ENCODE measurements around the gene PRKCB. TPM values are rescaled to one million over a fixed set of nuclear protein-coding genes. Genes with fewer than 3 reads are reported as not detected.
"Not testable (repeated sequence)": the region's sequence is repeated elsewhere in the genome, so short reads cannot be mapped to it uniquely, and the experiment has no call there.

Gene PRKCB
- total and polyA plus RNA-seq, 2 donors (not counting 1 experiment from before 2014, with no cell fraction given): 0.01 TPM; not detected in 1

DNA sequence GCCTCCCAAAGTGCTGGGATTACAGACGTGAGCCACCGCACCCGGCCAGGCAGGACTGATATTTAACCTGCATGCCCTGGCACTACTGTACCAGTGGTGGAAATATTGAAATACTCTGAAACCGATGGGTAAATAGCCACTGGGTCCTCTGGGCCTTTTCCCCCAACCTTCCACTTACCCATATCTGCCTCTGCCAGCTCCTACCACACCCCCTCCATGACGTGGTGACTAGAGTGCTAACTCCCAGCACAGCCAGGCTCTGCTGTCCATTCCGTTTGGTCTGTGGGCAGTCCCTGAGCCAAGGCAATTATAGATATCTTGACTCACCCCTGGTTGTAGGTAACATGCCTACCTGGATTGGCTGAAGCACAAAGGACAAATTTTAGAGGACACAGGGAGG lies 187.8 kb downstream of the PRKCB start:
- Histone ChIP-seq H3K79me2 (ENCODE audit: control insufficient read depth, insufficient read depth, low read length) (no peaks in the 10 kb centered on the region), H3K4me1 (ENCODE audit: control insufficient read depth, extremely low read depth, insufficient read depth, low read length) (no peaks in the 10 kb centered on the region), H3K27me3 (ENCODE audit: control insufficient read depth, insufficient read depth, low read length) (no peaks in the 10 kb centered on the region), H3K9me3 (ENCODE audit: control insufficient read depth, insufficient read depth, low read depth, low read length) (no peaks in the 10 kb centered on the region), H3K27ac (ENCODE audit: insufficient read depth, low read length) (no peak overlapping the region), H4K20me1 (ENCODE audit: control insufficient read depth, extremely low read depth, insufficient read depth, low read length) (no peaks in the 10 kb centered on the region), H3K4me3 (replicated peaks in 1 of 4; ENCODE audit: control extremely low read depth in 1 of 4, insufficient read depth in 1 of 4, low read depth in 3 of 4, low read length in 4 of 4) (no peak overlapping the region), H3K9ac (ENCODE audit: insufficient read depth, low read length) (no peak overlapping the region), H3K36me3 (ENCODE audit: control insufficient read depth, insufficient read depth, low read length) (no peaks in the 10 kb centered on the region), H3K4me2 (ENCODE audit: extremely low read depth, insufficient read depth, low read length) (no peak overlapping the region), H2AFZ (ENCODE audit: low read length) (no peak overlapping the region)
- TF ChIP-seq, protein P1, sequence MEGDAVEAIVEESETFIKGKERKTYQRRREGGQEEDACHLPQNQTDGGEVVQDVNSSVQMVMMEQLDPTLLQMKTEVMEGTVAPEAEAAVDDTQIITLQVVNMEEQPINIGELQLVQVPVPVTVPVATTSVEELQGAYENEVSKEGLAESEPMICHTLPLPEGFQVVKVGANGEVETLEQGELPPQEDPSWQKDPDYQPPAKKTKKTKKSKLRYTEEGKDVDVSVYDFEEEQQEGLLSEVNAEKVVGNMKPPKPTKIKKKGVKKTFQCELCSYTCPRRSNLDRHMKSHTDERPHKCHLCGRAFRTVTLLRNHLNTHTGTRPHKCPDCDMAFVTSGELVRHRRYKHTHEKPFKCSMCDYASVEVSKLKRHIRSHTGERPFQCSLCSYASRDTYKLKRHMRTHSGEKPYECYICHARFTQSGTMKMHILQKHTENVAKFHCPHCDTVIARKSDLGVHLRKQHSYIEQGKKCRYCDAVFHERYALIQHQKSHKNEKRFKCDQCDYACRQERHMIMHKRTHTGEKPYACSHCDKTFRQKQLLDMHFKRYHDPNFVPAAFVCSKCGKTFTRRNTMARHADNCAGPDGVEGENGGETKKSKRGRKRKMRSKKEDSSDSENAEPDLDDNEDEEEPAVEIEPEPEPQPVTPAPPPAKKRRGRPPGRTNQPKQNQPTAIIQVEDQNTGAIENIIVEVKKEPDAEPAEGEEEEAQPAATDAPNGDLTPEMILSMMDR (conservative IDR thresholded peaks at IDR 0.05 in 1 of 2, IDR thresholded peaks at IDR 0.05 in 1 of 2; ENCODE audit: low read depth in 1 of 2, low read length in 2 of 2): no peak
- no peak for TF ChIP-seq EZH2 (IDR thresholded peaks at IDR 0.05; ENCODE audit: low read length, missing control alignments)
- DNase-seq (ENCODE audit: low read depth in 2 of 2): no peak

DNA sequence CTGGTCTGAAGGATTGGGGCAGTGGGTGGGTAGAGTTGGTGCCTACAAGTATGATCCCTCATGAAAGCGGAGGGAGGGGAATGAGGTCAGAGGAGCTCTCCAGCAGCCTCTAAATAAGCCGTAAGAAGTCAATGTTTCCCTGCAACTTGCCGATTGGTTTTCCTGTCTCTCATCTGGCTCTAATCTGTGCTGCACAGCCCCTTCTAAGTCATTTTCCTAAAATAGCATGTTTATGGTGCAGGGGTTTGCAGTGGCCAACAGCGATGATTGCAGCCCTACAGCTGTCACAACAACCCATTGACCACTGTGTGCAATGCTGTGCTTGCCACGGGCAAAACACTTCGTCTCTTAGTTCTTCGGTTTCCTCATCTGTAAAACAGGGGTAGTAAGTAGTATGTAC lies 189.2 kb downstream of the PRKCB start:
- TF ChIP-seq EZH2 (IDR thresholded peaks at IDR 0.05; ENCODE audit: low read length, missing control alignments): no peak
- TF ChIP-seq, protein P1 (conservative IDR thresholded peaks at IDR 0.05 in 1 of 2, IDR thresholded peaks at IDR 0.05 in 1 of 2; ENCODE audit: low read depth in 1 of 2, low read length in 2 of 2): no peak
- Histone ChIP-seq H3K79me2 (ENCODE audit: control insufficient read depth, insufficient read depth, low read length) (no peaks in the 10 kb centered on the region), H3K27me3 (ENCODE audit: control insufficient read depth, insufficient read depth, low read length) (no peaks in the 10 kb centered on the region), H3K9ac (ENCODE audit: insufficient read depth, low read length) (no peak overlapping the region), H3K4me2 (ENCODE audit: extremely low read depth, insufficient read depth, low read length) (no peak overlapping the region), H3K9me3 (ENCODE audit: control insufficient read depth, insufficient read depth, low read depth, low read length) (no peaks in the 10 kb centered on the region), H3K27ac (ENCODE audit: insufficient read depth, low read length) (no peak overlapping the region), H3K4me1 (ENCODE audit: control insufficient read depth, extremely low read depth, insufficient read depth, low read length) (no peaks in the 10 kb centered on the region), H2AFZ (ENCODE audit: low read length) (no peak overlapping the region), H4K20me1 (ENCODE audit: control insufficient read depth, extremely low read depth, insufficient read depth, low read length) (no peaks in the 10 kb centered on the region), H3K4me3 (replicated peaks in 1 of 4; ENCODE audit: control extremely low read depth in 1 of 4, insufficient read depth in 1 of 4, low read depth in 3 of 4, low read length in 4 of 4) (no peak overlapping the region), H3K36me3 (ENCODE audit: control insufficient read depth, insufficient read depth, low read length) (no peaks in the 10 kb centered on the region)
- DNase-seq (ENCODE audit: low read depth in 2 of 2): no peak

DNA sequence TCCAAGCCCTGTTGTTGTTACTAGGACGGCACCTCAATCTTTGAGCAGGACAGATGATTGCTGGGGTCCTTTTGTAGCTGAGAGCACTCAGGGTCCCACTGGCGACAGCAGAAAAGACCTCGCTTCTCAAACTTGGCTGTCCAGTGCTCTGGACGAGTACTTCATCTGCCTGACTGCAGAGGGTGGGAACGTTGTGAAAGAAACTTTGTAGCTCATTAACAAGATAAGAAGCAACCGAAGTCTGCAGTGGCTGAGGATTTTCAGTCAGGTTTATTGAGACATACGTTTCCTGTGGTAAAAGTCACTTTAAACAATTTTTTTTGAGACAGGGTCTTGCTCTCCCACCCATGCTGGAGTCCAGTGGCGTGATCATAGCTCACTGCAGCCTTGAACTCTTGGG lies 191.7 kb downstream of the PRKCB start:
- no peaks in the 10 kb centered on the region for H3K36me3 ChIP-seq (ENCODE audit: control insufficient read depth, insufficient read depth, low read length)
- H3K9me3 ChIP-seq (ENCODE audit: control insufficient read depth, insufficient read depth, low read depth, low read length): no peaks in the 10 kb centered on the region
- H2AFZ ChIP-seq (ENCODE audit: low read length): no peak overlapping the region
- no peak overlapping the region for H3K4me2 ChIP-seq (ENCODE audit: extremely low read depth, insufficient read depth, low read length)
- no peaks in the 10 kb centered on the region for H3K27me3 ChIP-seq (ENCODE audit: control insufficient read depth, insufficient read depth, low read length)
- no peak overlapping the region for H3K4me3 ChIP-seq (replicated peaks in 1 of 4; ENCODE audit: control extremely low read depth in 1 of 4, insufficient read depth in 1 of 4, low read depth in 3 of 4, low read length in 4 of 4)
- TF ChIP-seq EZH2 (IDR thresholded peaks at IDR 0.05; ENCODE audit: low read length, missing control alignments): no peak
- TF ChIP-seq, protein P1 (conservative IDR thresholded peaks at IDR 0.05 in 1 of 2, IDR thresholded peaks at IDR 0.05 in 1 of 2; ENCODE audit: low read depth in 1 of 2, low read length in 2 of 2): no peak
- H3K27ac ChIP-seq (ENCODE audit: insufficient read depth, low read length): no peak overlapping the region
- H3K4me1 ChIP-seq (ENCODE audit: control insufficient read depth, extremely low read depth, insufficient read depth, low read length): no peaks in the 10 kb centered on the region
- H4K20me1 ChIP-seq (ENCODE audit: control insufficient read depth, extremely low read depth, insufficient read depth, low read length): no peaks in the 10 kb centered on the region
- H3K9ac ChIP-seq (ENCODE audit: insufficient read depth, low read length): no peak overlapping the region
- no peak for DNase-seq (ENCODE audit: low read depth in 2 of 2)
- no peaks in the 10 kb centered on the region for H3K79me2 ChIP-seq (ENCODE audit: control insufficient read depth, insufficient read depth, low read length)

DNA sequence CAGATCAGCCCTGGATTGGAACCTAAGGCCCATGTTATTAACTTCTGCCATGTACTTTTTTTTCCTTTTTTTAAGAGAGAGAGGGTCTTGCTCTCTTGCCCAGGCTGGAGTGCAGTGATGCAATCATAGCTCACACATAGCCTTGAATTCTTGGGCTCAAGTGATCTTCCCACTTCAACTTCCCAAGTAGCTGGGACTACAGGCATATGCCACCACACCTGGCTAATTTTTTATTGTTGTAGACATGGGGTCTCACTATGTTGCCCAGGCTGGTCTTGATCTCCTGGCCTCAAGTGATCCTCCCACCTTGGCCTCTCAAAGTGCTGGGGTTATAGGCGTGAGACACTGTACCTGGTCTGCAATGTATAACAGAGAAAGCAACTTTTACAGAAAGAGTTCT lies 194.1 kb downstream of the PRKCB start:
- H3K27ac ChIP-seq (ENCODE audit: insufficient read depth, low read length); H3K4me3 ChIP-seq (replicated peaks in 1 of 4; ENCODE audit: control extremely low read depth in 1 of 4, insufficient read depth in 1 of 4, low read depth in 3 of 4, low read length in 4 of 4); H3K4me2 ChIP-seq (ENCODE audit: extremely low read depth, insufficient read depth, low read length); H3K36me3 ChIP-seq (ENCODE audit: control insufficient read depth, insufficient read depth, low read length); H3K9me3 ChIP-seq (ENCODE audit: control insufficient read depth, insufficient read depth, low read depth, low read length); DNase-seq (ENCODE audit: low read depth in 2 of 2); H3K79me2 ChIP-seq (ENCODE audit: control insufficient read depth, insufficient read depth, low read length); H2AFZ ChIP-seq (ENCODE audit: low read length); H3K4me1 ChIP-seq (ENCODE audit: control insufficient read depth, extremely low read depth, insufficient read depth, low read length); H4K20me1 ChIP-seq (ENCODE audit: control insufficient read depth, extremely low read depth, insufficient read depth, low read length); H3K9ac ChIP-seq (ENCODE audit: insufficient read depth, low read length); H3K27me3 ChIP-seq (ENCODE audit: control insufficient read depth, insufficient read depth, low read length): not testable (repeated sequence)
